Effector CD8-positive, alpha-beta T cell (primary cell): ENCODE data around the gene SPTBN5.

ENCODE experiments used
- DNase-seq: peaks from one replicate; lab custom pipeline; 2025; lab: John Stamatoyannopoulos, UW

SPTBN5 gene

GRCh38 chr15:41866872-41867579 lies 26.8 kb downstream of the SPTBN5 start:
- no peak for DNase-seq

- DNase-seq, result no peak
Observed at GRCh38 chr15:41866263-41866703, 27.6 kb downstream of the SPTBN5 start.

GRCh38 chr15:41865490-41866055 lies 28.3 kb downstream of the SPTBN5 start:
- no peak for DNase-seq

GRCh38 chr15:41862515-41863116 lies 31.2 kb downstream of the SPTBN5 start:
- DNase-seq, result no peak

- DNase-seq, result no peak
Observed at GRCh38 chr15:41861736-41862356, 32.0 kb downstream of the SPTBN5 start.

GRCh38 chr15:41860049-41860828 lies 33.6 kb downstream of the SPTBN5 start:
- no peak for DNase-seq

GRCh38 chr15:41858756-41859155 lies 35.1 kb downstream of the SPTBN5 start:
- DNase-seq, result no peak

- DNase-seq, result no peak
Observed at GRCh38 chr15:41857316-41857715, 36.5 kb downstream of the SPTBN5 start.

GRCh38 chr15:41856716-41857115 lies 37.1 kb downstream of the SPTBN5 start:
- DNase-seq, result no peak

GRCh38 chr15:41856262-41856661 lies 37.6 kb downstream of the SPTBN5 start:
- DNase-seq, result no peak

- DNase-seq, result no peak
Observed at GRCh38 chr15:41855261-41855961, 38.4 kb downstream of the SPTBN5 start.

GRCh38 chr15:41854443-41854842 lies 39.4 kb downstream of the SPTBN5 start:
- no peak for DNase-seq

GRCh38 chr15:41853831-41854230 lies 40.0 kb downstream of the SPTBN5 start:
- no peak for DNase-seq

- no peak for DNase-seq
Observed at GRCh38 chr15:41852736-41853590, 40.9 kb downstream of the SPTBN5 start.

- DNase-seq, result no peak
Observed at GRCh38 chr15:41851755-41852370, 42.0 kb downstream of the SPTBN5 start.

- DNase-seq, result no peak
Observed at GRCh38 chr15:41851167-41851523, 42.7 kb downstream of the SPTBN5 start.

GRCh38 chr15:41850482-41851166 lies 43.2 kb downstream of the SPTBN5 start:
- DNase-seq, result no peak

- no peak for DNase-seq
Observed at GRCh38 chr15:41849861-41850260, 44.0 kb downstream of the SPTBN5 start.

- no peak for DNase-seq
Observed at GRCh38 chr15:41849204-41849603, 44.6 kb downstream of the SPTBN5 start.

GRCh38 chr15:41848631-41849030 lies 45.2 kb downstream of the SPTBN5 start:
- DNase-seq, result no peak
